ENCODE measurements around the gene RIPPLY2. TPM values are rescaled to one million over a fixed set of nuclear protein-coding genes. Genes with fewer than 3 reads are reported as not detected.

RIPPLY2 gene
- total and polyA plus RNA-seq, 2 donors (not counting 3 experiments of a cell fraction or from before 2014, with no cell fraction given) = 0.25 to 0.53 TPM

- Histone ChIP-seq H3K9me3 (replicated peaks; ENCODE audit: control insufficient read depth, insufficient read depth, low read length) (no peaks in the 10 kb centered on the region), H3K27ac (ENCODE audit: insufficient read depth, low read depth, low read length) (no peak overlapping the region), H3K4me3 (replicated peaks in 1 of 3; ENCODE audit: insufficient read depth in 1 of 3, low read depth in 1 of 3, low read length in 3 of 3) (no peak overlapping the region), H3K27me3 (ENCODE audit: control insufficient read depth in 2 of 2, insufficient read depth in 2 of 2, low read length in 2 of 2) (peaks cover 2 to 4% of the 10 kb centered on the region in 2 experiments), H3K36me3 (ENCODE audit: control insufficient read depth in 2 of 2, extremely low read depth in 1 of 2, insufficient read depth in 2 of 2, low read length in 2 of 2) (no peaks in the 10 kb centered on the region), H3K9me1 (replicated peaks; ENCODE audit: control insufficient read depth, extremely low read depth, insufficient read depth, low read length) (no peaks in the 10 kb centered on the region), H4K20me1 (replicated peaks; ENCODE audit: control insufficient read depth, extremely low read depth, insufficient read depth, low read length) (no peaks in the 10 kb centered on the region), H3K4me2 (ENCODE audit: insufficient read depth, low read length) (no peak overlapping the region), H3K79me2 (ENCODE audit: control insufficient read depth, insufficient read depth, low read length) (no peaks in the 10 kb centered on the region), H2AFZ (ENCODE audit: low read depth, low read length) (no peak overlapping the region), H3K4me1 (ENCODE audit: control insufficient read depth, extremely low read depth, insufficient read depth, low read length) (no peaks in the 10 kb centered on the region), H3K9ac (replicated peaks; ENCODE audit: extremely low read depth, insufficient read depth, low read length) (no peak overlapping the region)
- ChIA-PET POLR2A (no interaction called here), CTCF (no interaction called here)
- no peak for FAIRE-seq
- no peak for DNase-seq (ENCODE audit: low read depth, low spot score)
- dilution Hi-C loops (cut with MboI; ENCODE audit: extremely low pct_ligation_motif_present, low sequenced_read_pairs) (no loop called here), intact Hi-C loops (cut with micrococcal nuclease) (no loop called here)
- BruUV-seq (replicated peaks) = no TSS peak
- TF ChIP-seq FOS (IDR thresholded peaks at IDR 0.05; ENCODE audit: borderline replicate concordance, insufficient read depth, low read length) = no peak
- TF ChIP-seq MYC (IDR thresholded peaks at IDR 0.05; ENCODE audit: low read depth, low read length) = no peak
- TF ChIP-seq JUN (IDR thresholded peaks at IDR 0.05; ENCODE audit: borderline replicate concordance, insufficient read depth, insufficient read length, low read depth) = no peak
- no peak for TF ChIP-seq MAX (IDR thresholded peaks at IDR 0.05; ENCODE audit: insufficient read depth, insufficient read length)
- TF ChIP-seq, protein P1, sequence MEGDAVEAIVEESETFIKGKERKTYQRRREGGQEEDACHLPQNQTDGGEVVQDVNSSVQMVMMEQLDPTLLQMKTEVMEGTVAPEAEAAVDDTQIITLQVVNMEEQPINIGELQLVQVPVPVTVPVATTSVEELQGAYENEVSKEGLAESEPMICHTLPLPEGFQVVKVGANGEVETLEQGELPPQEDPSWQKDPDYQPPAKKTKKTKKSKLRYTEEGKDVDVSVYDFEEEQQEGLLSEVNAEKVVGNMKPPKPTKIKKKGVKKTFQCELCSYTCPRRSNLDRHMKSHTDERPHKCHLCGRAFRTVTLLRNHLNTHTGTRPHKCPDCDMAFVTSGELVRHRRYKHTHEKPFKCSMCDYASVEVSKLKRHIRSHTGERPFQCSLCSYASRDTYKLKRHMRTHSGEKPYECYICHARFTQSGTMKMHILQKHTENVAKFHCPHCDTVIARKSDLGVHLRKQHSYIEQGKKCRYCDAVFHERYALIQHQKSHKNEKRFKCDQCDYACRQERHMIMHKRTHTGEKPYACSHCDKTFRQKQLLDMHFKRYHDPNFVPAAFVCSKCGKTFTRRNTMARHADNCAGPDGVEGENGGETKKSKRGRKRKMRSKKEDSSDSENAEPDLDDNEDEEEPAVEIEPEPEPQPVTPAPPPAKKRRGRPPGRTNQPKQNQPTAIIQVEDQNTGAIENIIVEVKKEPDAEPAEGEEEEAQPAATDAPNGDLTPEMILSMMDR (IDR thresholded peaks at IDR 0.05; ENCODE audit: extremely low read depth in 1 of 2, insufficient read depth in 1 of 2, low read depth in 1 of 2, low read length in 2 of 2) = no peak
- no peak for TF ChIP-seq POLR2A (IDR thresholded peaks at IDR 0.05; ENCODE audit: low read depth, low read length)
- no peak for TF ChIP-seq GATA2 (IDR thresholded peaks at IDR 0.05; ENCODE audit: insufficient read depth, insufficient read length, low read depth, low read length)
- TF ChIP-seq POLR2AphosphoS5 (IDR thresholded peaks at IDR 0.05; ENCODE audit: insufficient read depth, low read depth, low read length) = no peak
- TF ChIP-seq EZH2 (IDR thresholded peaks at IDR 0.05; ENCODE audit: borderline replicate concordance, low read depth, low read length, severe bottlenecking) = no peak
Observed at GRCh38 chr6:83844170-83844569, 9.0 kb upstream of the RIPPLY2 start.
